Neuronal stem cell (in vitro differentiated cells): ENCODE results near the gene PPP6R3.

Experiments used
- DNase-seq: peaks from one replicate; pipeline ENCODE4 v3.0.0-alpha.2; 2013; ENCODE audit warnings: low spot score
- H2AFZ ChIP-seq: one replicate; pipeline ENCODE4 v1.6.1; 2013; ENCODE audit warnings: mild to moderate bottlenecking, low read length, inconsistent platforms
- H2AK5ac ChIP-seq: 2 replicates; pipeline ENCODE4 v1.6.1; 2013; ENCODE audit warnings: low read depth, mild to moderate bottlenecking, inconsistent platforms, low read length, moderate library complexity, mixed read lengths
- H2BK120ac ChIP-seq: 2 replicates; pipeline ENCODE4 v1.6.1; 2013; ENCODE audit warnings: low read depth, mild to moderate bottlenecking, inconsistent platforms, low read length, moderate library complexity, mixed read lengths
- H2BK12ac ChIP-seq: one replicate; pipeline ENCODE4 v1.6.1; 2013; ENCODE audit warnings: low read length, inconsistent platforms
- H2BK15ac ChIP-seq: 2 replicates; pipeline ENCODE4 v1.6.1; 2013; ENCODE audit warnings: mild to moderate bottlenecking, low read length, inconsistent platforms, mixed read lengths
- H2BK5ac ChIP-seq: one replicate; pipeline ENCODE4 v1.6.1; 2013; ENCODE audit warnings: inconsistent platforms, mild to moderate bottlenecking, low read length, moderate library complexity
- H3K14ac ChIP-seq: one replicate; pipeline ENCODE4 v1.6.1; 2013; ENCODE audit warnings: low read length, inconsistent platforms
- H3K18ac ChIP-seq: 2 replicates; pipeline ENCODE4 v1.6.1; 2013; ENCODE audit warnings: low read length, inconsistent platforms
- H3K23ac ChIP-seq: 2 replicates; pipeline ENCODE4 v1.6.1; 2013; ENCODE audit warnings: low read depth, mild to moderate bottlenecking, mixed read lengths, low read length, inconsistent platforms; ENCODE audit not compliant: poor library complexity
- H3K27ac ChIP-seq: replicated peaks from 3 replicates; pipeline ENCODE4 v1.5.1; 2013; ENCODE audit warnings: low read length, inconsistent platforms
- H3K27me3 ChIP-seq, 3 experiments: 2 replicates each; pipeline ENCODE4 v1.6.1; 2013; ENCODE audit warnings: low read length in 3 of 3, mild to moderate bottlenecking in 2 of 3, inconsistent platforms in 1 of 3, low read depth in 1 of 3, mixed read lengths in 1 of 3, moderate library complexity in 1 of 3; ENCODE audit not compliant: control insufficient read depth in 3 of 3, insufficient read depth in 3 of 3
- H3K36me3 ChIP-seq, 2 donors: replicated peaks in 1 of 2; 2 replicates each; pipeline ENCODE4 v1.6.1; 2013; ENCODE audit warnings: low read length in 2 of 2; ENCODE audit not compliant: control insufficient read depth in 2 of 2, insufficient read depth in 2 of 2
- H3K4ac ChIP-seq: 2 replicates; pipeline ENCODE4 v1.6.1; 2013; ENCODE audit warnings: inconsistent platforms, mild to moderate bottlenecking, low read length, moderate library complexity
- H3K4me1 ChIP-seq, 2 donors: 1 replicate in 1 of 2; 2 replicates in 1 of 2; pipeline ENCODE4 v1.6.1; 2013; ENCODE audit warnings: low read length in 2 of 2, low read depth in 1 of 2; ENCODE audit not compliant: control insufficient read depth in 2 of 2, insufficient read depth in 1 of 2
- H3K4me2 ChIP-seq: one replicate; pipeline ENCODE4 v1.6.1; 2013; ENCODE audit warnings: mild to moderate bottlenecking, low read length, inconsistent platforms; ENCODE audit not compliant: insufficient read depth, poor library complexity, severe bottlenecking
- H3K4me3 ChIP-seq, 2 donors: 2 replicates each; pipeline ENCODE4 v1.5.1; 2013; ENCODE audit warnings: low read length in 2 of 2, mild to moderate bottlenecking in 2 of 2, inconsistent platforms in 1 of 2, moderate library complexity in 1 of 2
- H3K79me1 ChIP-seq: one replicate; pipeline ENCODE4 v1.6.1; 2013; ENCODE audit warnings: low read depth, mild to moderate bottlenecking, inconsistent platforms, low read length, moderate library complexity
- H3K9ac ChIP-seq: one replicate; pipeline ENCODE4 v1.6.1; 2013; ENCODE audit warnings: mild to moderate bottlenecking, low read depth, low read length, inconsistent platforms; ENCODE audit not compliant: poor library complexity
- H3K9me3 ChIP-seq, 2 donors: replicated peaks in 1 of 2; 2 replicates each; pipeline versions ENCODE3 to v1.6.1; 2013; ENCODE audit warnings: low read length in 2 of 2, mild to moderate bottlenecking in 2 of 2, inconsistent platforms in 1 of 2, low read depth in 1 of 2, mixed read lengths in 1 of 2, moderate library complexity in 1 of 2; ENCODE audit not compliant: control insufficient read depth in 2 of 2, insufficient read depth in 1 of 2
- H4K8ac ChIP-seq: one replicate; pipeline ENCODE4 v1.6.1; 2013; ENCODE audit warnings: low read depth, mild to moderate bottlenecking, inconsistent platforms, low read length, moderate library complexity
- H4K91ac ChIP-seq: one replicate; pipeline ENCODE4 v1.6.1; 2013; ENCODE audit warnings: low read length, low read depth, mild to moderate bottlenecking, inconsistent platforms; ENCODE audit not compliant: poor library complexity
- WGBS, 2 donors: extraction: QIAGEN DNeasy Blood & Tissue Kit; methylation state at CpG; one replicate each; pipeline ENCODE4 v1.1.7; 2013; ENCODE audit warnings: missing lambda C conversion rate in 2 of 2, mixed read lengths in 1 of 2; ENCODE audit not compliant: insufficient read length in 2 of 2, insufficient replicate concordance in 1 of 2; ENCODE audit errors: extremely low coverage in 2 of 2; 5-methylcytosine and 5-hydroxymethylcytosine counted together

The PPP6R3 gene

GRCh38 chr11:68653486-68654430 lies 193.2 kb downstream of the PPP6R3 start:
- H3K4me1 ChIP-seq = peaks cover 0 to 3% of the 10 kb centered on the region in 2 donors
- no peaks in the 10 kb centered on the region for H3K36me3 ChIP-seq
- H4K91ac ChIP-seq = no peak overlapping the region
- H3K9me3 ChIP-seq = peaks cover 6 to 7% of the 10 kb centered on the region in 2 donors
- no CpG with 5 or more reads among the region's 24 CpGs for WGBS, 2 donors
- peak overlapping the region; percentile 75 for H2AK5ac ChIP-seq
- no peak overlapping the region for H4K8ac ChIP-seq
- H3K23ac ChIP-seq = no peak overlapping the region
- H3K14ac ChIP-seq = peak overlapping the region; percentile 38
- no peaks in the 10 kb centered on the region for H3K79me1 ChIP-seq
- H3K27ac ChIP-seq = no peak overlapping the region
- peaks cover 0 to 9% (median 0%) of the 10 kb centered on the region in 3 experiments for H3K27me3 ChIP-seq
- H3K4me3 ChIP-seq = no peak overlapping the region
- peak overlapping the region; percentile 4 for H2BK5ac ChIP-seq
- DNase-seq = no peak
- no peak overlapping the region for H3K4me2 ChIP-seq
- no peak overlapping the region for H2BK120ac ChIP-seq
- H3K9ac ChIP-seq = no peak overlapping the region
- peak overlapping the region; percentile 82 for H3K18ac ChIP-seq
- H2AFZ ChIP-seq = no peak overlapping the region
- no peak overlapping the region for H2BK15ac ChIP-seq
- H3K4ac ChIP-seq = no peak overlapping the region
- H2BK12ac ChIP-seq = no peak overlapping the region

GRCh38 chr11:68654978-68655377 lies 194.4 kb downstream of the PPP6R3 start:
- no peak overlapping the region for H4K8ac ChIP-seq
- H2BK12ac ChIP-seq = no peak overlapping the region
- no peak overlapping the region for H3K4me2 ChIP-seq
- H2BK5ac ChIP-seq = no peak overlapping the region
- no peak overlapping the region for H3K14ac ChIP-seq
- no peak overlapping the region for H3K18ac ChIP-seq
- no peak overlapping the region for H3K4me3 ChIP-seq
- no peak overlapping the region for H3K9ac ChIP-seq
- no peak overlapping the region for H2BK15ac ChIP-seq
- H2AFZ ChIP-seq = no peak overlapping the region
- no CpG with 5 or more reads among the region's 8 CpGs for WGBS, 2 donors
- no peak overlapping the region for H2BK120ac ChIP-seq
- no peak overlapping the region for H3K4ac ChIP-seq
- peaks cover 0 to 3% of the 10 kb centered on the region in 2 donors for H3K4me1 ChIP-seq
- H3K36me3 ChIP-seq = no peaks in the 10 kb centered on the region
- peaks cover 0 to 16% (median 0%) of the 10 kb centered on the region in 3 experiments for H3K27me3 ChIP-seq
- H2AK5ac ChIP-seq = no peak overlapping the region
- H3K9me3 ChIP-seq = peaks cover 6 to 7% of the 10 kb centered on the region in 2 donors
- no peak overlapping the region for H4K91ac ChIP-seq
- no peak for DNase-seq
- H3K27ac ChIP-seq = no peak overlapping the region
- H3K23ac ChIP-seq = no peak overlapping the region
- H3K79me1 ChIP-seq = no peaks in the 10 kb centered on the region

- H4K91ac ChIP-seq = no peak overlapping the region
- no peak overlapping the region for H3K18ac ChIP-seq
- H2BK5ac ChIP-seq = no peak overlapping the region
- H3K4me2 ChIP-seq = no peak overlapping the region
- no CpG with 5 or more reads among the region's 7 CpGs for WGBS, 2 donors
- no peak overlapping the region for H3K27ac ChIP-seq
- no peak overlapping the region for H3K9ac ChIP-seq
- H3K23ac ChIP-seq = no peak overlapping the region
- no peak overlapping the region for H4K8ac ChIP-seq
- H3K14ac ChIP-seq = no peak overlapping the region
- H2BK12ac ChIP-seq = no peak overlapping the region
- H2AK5ac ChIP-seq = no peak overlapping the region
- peak overlapping the region in 1 of 2 donors; percentile 18 for H3K4me3 ChIP-seq
- peaks cover 0 to 3% of the 10 kb centered on the region in 2 donors for H3K4me1 ChIP-seq
- peaks cover 5 to 7% of the 10 kb centered on the region in 2 donors for H3K9me3 ChIP-seq
- peaks cover 0 to 16% (median 0%) of the 10 kb centered on the region in 3 experiments for H3K27me3 ChIP-seq
- H2AFZ ChIP-seq = no peak overlapping the region
- no peak overlapping the region for H2BK120ac ChIP-seq
- H3K4ac ChIP-seq = no peak overlapping the region
- no peaks in the 10 kb centered on the region for H3K36me3 ChIP-seq
- no peak for DNase-seq
- no peaks in the 10 kb centered on the region for H3K79me1 ChIP-seq
- H2BK15ac ChIP-seq = no peak overlapping the region
Observed at GRCh38 chr11:68655406-68655805, 194.9 kb downstream of the PPP6R3 start.

GRCh38 chr11:68655806-68656205 lies 195.3 kb downstream of the PPP6R3 start:
- Histone ChIP-seq H3K9me3 (peaks cover 5 to 7% of the 10 kb centered on the region in 2 donors), H2AFZ (no peak overlapping the region), H2BK15ac (no peak overlapping the region), H4K8ac (no peak overlapping the region), H2BK12ac (no peak overlapping the region), H2AK5ac (no peak overlapping the region), H2BK120ac (no peak overlapping the region), H3K4me3 (no peak overlapping the region), H3K27ac (no peak overlapping the region), H4K91ac (no peak overlapping the region), H2BK5ac (no peak overlapping the region), H3K4me2 (no peak overlapping the region), H3K79me1 (no peaks in the 10 kb centered on the region), H3K36me3 (no peaks in the 10 kb centered on the region), H3K9ac (no peak overlapping the region), H3K4me1 (peaks cover 0 to 3% of the 10 kb centered on the region in 2 donors), H3K23ac (no peak overlapping the region), H3K4ac (no peak overlapping the region), H3K14ac (no peak overlapping the region), H3K18ac (no peak overlapping the region), H3K27me3 (peaks cover 0 to 16% (median 0%) of the 10 kb centered on the region in 3 experiments)
- WGBS, 2 donors = no CpG with 5 or more reads among the region's 8 CpGs
- no peak for DNase-seq
